ENCODE results near the gene ERBB4. TPM values are rescaled to one million over a fixed set of nuclear protein-coding genes. Genes with fewer than 3 reads are reported as not detected.

Gene ERBB4
- polyA plus RNA-seq, 1 donor from 2014 or later: not detected

DNA sequence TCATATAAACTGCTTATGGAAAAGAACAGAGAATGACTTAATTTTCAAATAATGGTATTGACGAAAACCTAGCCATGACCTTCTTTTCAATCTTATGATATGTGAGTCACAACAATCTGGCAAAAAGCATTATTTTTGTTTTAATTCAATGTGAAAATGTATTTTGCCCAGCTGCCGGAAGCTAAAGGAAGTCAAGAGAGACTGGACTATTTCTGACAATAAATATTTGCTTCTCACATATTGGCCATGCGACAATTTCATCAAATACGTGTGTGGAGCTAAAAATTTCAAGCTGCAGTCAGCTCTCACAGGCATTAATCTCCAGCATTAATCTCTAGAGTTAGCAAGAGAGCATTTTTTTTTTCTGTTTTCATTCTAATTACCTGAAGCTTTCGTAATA is 1101.2 kb downstream of the ERBB4 start:
- no peak overlapping the region for H3K4me3 Mint-ChIP-seq
- peaks cover 0 to 2% (median 0%) of the 10 kb centered on the region in 3 donors for H3K4me1 Mint-ChIP-seq
- H3K36me3 Mint-ChIP-seq: no peaks in the 10 kb centered on the region
- H3K27ac Mint-ChIP-seq: no peak overlapping the region
- H3K9me3 Mint-ChIP-seq: peaks cover 0 to 3% (median 0%) of the 10 kb centered on the region in 3 donors
- no peaks in the 10 kb centered on the region for H3K27me3 Mint-ChIP-seq

DNA sequence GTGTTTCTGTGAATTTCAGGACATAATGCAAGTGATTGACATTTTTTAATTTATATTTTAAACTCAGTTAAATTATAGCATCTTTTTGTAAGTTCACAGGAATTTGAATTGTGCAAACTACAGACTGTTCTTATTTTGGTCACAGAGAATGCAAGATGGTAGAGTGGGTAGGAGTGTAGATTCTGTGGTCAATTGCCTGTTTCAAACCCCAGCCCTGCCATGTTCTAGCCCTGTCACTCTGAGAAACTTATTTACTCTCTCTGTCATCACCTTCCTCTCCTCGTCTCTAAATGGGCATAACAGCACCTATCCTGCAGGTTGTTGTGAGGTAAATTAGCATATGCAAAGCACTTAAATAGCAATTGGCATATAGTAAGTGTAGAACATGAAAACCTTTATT is 1102.4 kb downstream of the ERBB4 start:
- H3K36me3 Mint-ChIP-seq: no peaks in the 10 kb centered on the region
- no peak overlapping the region for H3K4me3 Mint-ChIP-seq
- H3K27me3 Mint-ChIP-seq: no peaks in the 10 kb centered on the region
- peaks cover 0 to 2% (median 0%) of the 10 kb centered on the region in 3 donors for H3K4me1 Mint-ChIP-seq
- peaks cover 0 to 3% (median 0%) of the 10 kb centered on the region in 3 donors for H3K9me3 Mint-ChIP-seq
- H3K27ac Mint-ChIP-seq: peak overlapping the region in 1 of 3 donors; percentile 54

DNA sequence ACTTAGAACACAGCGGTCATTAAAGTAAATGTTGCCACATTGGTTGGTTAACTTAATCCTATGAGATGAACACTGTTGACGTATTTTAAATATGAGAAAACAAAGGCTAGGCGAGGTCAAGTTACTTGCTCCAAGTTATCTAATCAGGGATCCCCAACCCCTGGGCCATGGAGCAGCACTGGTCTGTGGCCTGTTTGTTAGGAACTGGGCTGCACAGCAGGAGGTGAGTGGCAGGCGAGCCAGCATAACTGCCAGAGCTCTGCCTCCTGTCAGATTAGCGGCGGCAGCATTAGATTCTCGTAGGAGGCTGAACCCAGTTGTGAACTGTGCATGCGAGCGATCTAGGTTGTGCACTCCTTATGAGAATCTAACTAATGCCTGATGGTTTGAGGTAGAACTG is 1103.3 kb downstream of the ERBB4 start:
- H3K4me1 Mint-ChIP-seq: peaks cover 0 to 2% (median 0%) of the 10 kb centered on the region in 3 donors
- no peaks in the 10 kb centered on the region for H3K27me3 Mint-ChIP-seq
- H3K9me3 Mint-ChIP-seq: peaks cover 0 to 3% (median 0%) of the 10 kb centered on the region in 3 donors
- no peaks in the 10 kb centered on the region for H3K36me3 Mint-ChIP-seq
- no peak overlapping the region for H3K4me3 Mint-ChIP-seq
- no peak overlapping the region for H3K27ac Mint-ChIP-seq

DNA sequence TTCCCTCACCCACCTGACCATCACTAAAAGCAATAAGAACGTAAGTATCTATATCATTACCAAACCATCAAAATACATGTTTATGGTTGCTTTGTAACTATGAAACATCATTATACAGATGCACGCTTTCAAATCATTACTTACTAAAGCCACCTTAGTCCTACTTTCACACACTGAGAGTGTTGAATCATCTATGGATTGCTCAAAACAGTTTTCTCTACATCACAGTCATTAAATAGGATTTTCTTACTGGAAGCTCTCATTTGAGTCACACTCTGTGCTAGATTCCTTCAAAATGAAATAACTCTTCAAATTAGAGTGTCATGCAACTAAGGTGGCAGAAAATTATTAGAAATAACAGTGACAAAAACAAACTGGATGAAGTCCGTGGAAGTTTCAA is 1103.8 kb downstream of the ERBB4 start:
- H3K27ac Mint-ChIP-seq: no peak overlapping the region

DNA sequence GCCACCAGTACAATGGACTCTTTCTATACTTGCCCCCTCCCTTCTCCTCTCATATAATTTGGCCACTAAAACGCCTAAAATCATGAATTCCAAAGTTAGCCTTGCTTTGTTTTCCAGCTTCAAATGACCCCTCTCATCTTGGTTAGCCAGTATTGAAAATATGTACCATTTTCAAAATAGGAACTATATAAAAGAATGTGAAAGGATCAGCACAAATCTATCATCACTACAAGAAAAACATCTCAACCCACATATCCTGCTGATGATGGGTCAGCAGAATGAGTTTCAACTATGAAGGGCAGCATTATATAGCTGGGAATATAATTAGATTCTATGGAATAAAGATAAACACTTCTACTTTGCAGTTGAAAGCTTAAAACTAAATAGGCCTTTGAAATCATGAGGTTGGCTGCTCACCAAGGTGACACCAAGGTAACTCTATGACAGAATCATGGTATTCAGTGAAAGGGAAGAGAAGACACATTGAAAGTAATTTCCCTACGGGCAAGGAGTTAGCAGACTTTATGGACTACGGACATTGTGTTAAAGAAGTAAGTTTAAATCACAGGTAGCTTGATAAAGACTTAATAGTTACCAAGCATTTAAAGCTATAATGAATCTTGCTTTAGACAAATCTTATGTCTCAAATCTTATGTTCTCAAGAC is 1109.2 kb downstream of the ERBB4 start:
- peaks cover 0 to 2% (median 0%) of the 10 kb centered on the region in 3 donors for H3K4me1 Mint-ChIP-seq
- no peaks in the 10 kb centered on the region for H3K36me3 Mint-ChIP-seq
- H3K4me3 Mint-ChIP-seq: no peak overlapping the region
- no peaks in the 10 kb centered on the region for H3K9me3 Mint-ChIP-seq
- H3K27ac Mint-ChIP-seq: no peak overlapping the region
- H3K27me3 Mint-ChIP-seq: no peaks in the 10 kb centered on the region

More for the DNA sequence above, 1103.8 kb downstream of the ERBB4 start:
- H3K27me3 Mint-ChIP-seq: no peaks in the 10 kb centered on the region
- H3K9me3 Mint-ChIP-seq: peaks cover 0 to 3% (median 0%) of the 10 kb centered on the region in 3 donors
- no peak overlapping the region for H3K4me3 Mint-ChIP-seq
- H3K4me1 Mint-ChIP-seq: peaks cover 0 to 2% (median 0%) of the 10 kb centered on the region in 3 donors
- no peaks in the 10 kb centered on the region for H3K36me3 Mint-ChIP-seq

DNA sequence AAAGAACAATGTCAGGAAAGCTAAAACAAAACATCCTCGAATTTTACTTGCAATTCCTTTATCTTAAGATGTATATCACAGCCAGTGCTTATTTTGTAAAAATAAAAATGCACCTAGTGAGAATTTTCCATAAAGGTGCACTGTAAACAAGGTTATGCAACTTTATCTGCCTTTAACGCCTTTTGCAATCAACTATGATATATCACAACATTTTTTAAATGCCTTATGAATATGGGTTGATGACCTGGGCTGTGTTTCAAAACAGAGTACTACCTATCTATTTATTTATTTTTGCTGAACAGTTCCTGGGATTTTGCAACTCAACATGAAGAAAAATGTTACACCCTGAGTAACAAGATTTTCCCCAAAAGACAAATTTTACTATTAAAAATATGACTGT is 1112.4 kb downstream of the ERBB4 start:
- H3K4me1 Mint-ChIP-seq: peaks cover 0 to 5% (median 2%) of the 10 kb centered on the region in 3 donors
- no peaks in the 10 kb centered on the region for H3K9me3 Mint-ChIP-seq
- no peak overlapping the region for H3K27ac Mint-ChIP-seq
- no peaks in the 10 kb centered on the region for H3K27me3 Mint-ChIP-seq
- no peak overlapping the region for H3K4me3 Mint-ChIP-seq
- no peaks in the 10 kb centered on the region for H3K36me3 Mint-ChIP-seq

DNA sequence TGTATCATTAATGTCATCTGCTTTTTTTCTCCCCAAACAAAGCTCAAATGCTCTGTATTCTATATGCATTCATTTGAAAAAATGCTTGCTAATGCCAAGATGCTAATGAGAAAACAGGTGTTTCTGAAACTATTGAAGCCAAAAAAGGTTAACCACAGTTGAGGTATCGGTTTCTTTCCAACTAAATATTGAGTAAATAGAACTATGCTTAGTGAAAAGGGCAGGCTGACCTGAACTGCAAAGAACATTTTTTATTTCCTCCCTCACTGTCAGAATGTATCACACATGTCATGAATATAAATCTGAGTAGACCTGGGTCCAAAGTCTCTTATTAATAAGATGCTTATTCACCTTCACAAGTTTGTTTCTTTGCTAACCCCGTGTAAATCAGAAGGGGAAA is 1115.6 kb downstream of the ERBB4 start:
- Mint-ChIP-seq H3K27ac (peak overlapping the region in 1 of 3 donors; percentile 55), H3K4me3 (no peak overlapping the region), H3K4me1 (peaks cover 0 to 5% (median 2%) of the 10 kb centered on the region in 3 donors), H3K9me3 (no peaks in the 10 kb centered on the region), H3K27me3 (no peaks in the 10 kb centered on the region), H3K36me3 (no peaks in the 10 kb centered on the region)

DNA sequence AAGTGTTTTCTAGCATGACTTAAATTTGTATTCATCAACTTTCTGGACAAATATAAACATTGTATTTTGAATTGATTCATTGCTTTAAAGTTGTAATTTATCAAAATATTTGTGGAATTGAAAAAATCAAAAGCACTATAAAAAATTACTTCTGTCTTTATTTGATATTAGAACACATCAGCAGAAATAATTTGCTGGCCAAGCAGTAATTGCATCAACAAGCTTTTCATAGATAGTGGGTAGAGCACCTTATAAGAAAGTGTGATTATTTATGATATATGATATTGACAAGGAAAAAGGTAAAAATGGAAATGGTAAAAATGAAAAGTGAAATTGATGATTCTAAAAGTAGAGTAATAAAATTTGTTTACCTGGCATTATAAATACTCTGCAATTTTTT is 1121.1 kb downstream of the ERBB4 start:
- no peak overlapping the region for H3K27ac Mint-ChIP-seq
- no peak overlapping the region for H3K4me3 Mint-ChIP-seq
- H3K4me1 Mint-ChIP-seq: no peaks in the 10 kb centered on the region
- no peaks in the 10 kb centered on the region for H3K27me3 Mint-ChIP-seq
- H3K9me3 Mint-ChIP-seq: peaks cover 0 to 5% (median 0%) of the 10 kb centered on the region in 3 donors
- no peaks in the 10 kb centered on the region for H3K36me3 Mint-ChIP-seq

DNA sequence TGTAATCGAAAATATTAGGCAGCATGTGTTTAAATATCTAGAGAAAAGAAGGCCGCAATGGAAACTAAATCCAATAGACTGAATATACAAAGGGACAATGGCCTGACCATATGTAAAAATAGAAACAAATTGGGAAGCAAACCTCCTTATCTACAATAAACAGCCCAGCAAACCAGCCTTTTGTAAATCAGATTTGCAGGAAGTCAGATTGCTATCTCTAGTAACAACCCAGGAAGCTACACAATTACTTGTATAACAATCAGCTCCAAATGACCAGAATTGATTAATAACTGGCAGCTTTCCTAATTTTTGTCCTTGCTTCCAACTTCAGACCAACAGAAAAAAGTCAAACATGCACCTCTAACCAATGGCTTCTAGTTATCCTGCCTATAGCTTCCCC is 1122.2 kb downstream of the ERBB4 start:
- Mint-ChIP-seq H3K27ac (no peak overlapping the region), H3K4me1 (no peaks in the 10 kb centered on the region), H3K27me3 (no peaks in the 10 kb centered on the region), H3K36me3 (no peaks in the 10 kb centered on the region), H3K4me3 (no peak overlapping the region), H3K9me3 (peaks cover 0 to 5% (median 0%) of the 10 kb centered on the region in 3 donors)

DNA sequence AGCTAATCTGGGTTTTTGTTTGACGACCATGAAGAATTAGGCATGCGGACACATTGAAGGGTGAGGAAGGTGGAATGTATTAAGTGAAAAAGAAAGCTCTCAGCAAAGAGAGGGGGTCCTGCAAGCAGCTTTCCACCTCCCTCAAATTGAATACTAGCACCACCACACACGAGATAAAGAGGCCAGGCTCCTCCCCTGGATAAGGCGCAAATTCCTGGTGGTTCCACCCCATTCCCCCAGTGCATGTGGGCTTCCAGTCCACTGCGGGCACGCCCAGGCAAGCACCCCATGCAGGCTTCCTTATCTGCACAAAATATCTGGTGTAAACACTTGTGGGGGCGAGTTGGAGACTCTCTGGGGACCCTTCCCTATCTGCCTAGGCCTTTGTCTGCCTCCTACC is 1124.9 kb downstream of the ERBB4 start:
- H3K4me3 Mint-ChIP-seq: no peak overlapping the region
- no peak overlapping the region for H3K27ac Mint-ChIP-seq
- H3K36me3 Mint-ChIP-seq: no peaks in the 10 kb centered on the region
- H3K9me3 Mint-ChIP-seq: peaks cover 0 to 5% (median 0%) of the 10 kb centered on the region in 3 donors
- H3K4me1 Mint-ChIP-seq: no peaks in the 10 kb centered on the region
- no peaks in the 10 kb centered on the region for H3K27me3 Mint-ChIP-seq

DNA sequence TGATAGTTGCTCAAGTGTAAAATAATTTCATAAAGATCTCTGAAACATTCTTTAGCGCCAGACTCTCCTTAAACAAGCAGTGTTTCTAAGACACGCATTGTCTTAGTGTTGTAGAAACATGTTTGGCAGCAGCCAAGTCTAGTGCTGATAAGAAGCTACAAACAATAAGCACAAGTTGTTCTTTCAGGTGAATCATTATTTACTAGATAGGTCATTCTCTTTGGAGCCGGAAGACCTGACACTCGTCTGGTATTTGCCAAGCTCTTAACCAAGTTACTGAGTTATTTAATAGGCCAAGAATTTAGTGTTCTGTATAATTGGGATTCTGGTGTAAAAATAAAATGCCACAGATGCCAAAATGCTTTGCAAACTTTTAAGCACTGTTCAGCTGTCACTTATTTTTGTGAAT is 1130.1 kb downstream of the ERBB4 start:
- H3K4me1 Mint-ChIP-seq: no peaks in the 10 kb centered on the region
- no peak overlapping the region for H3K27ac Mint-ChIP-seq

DNA sequence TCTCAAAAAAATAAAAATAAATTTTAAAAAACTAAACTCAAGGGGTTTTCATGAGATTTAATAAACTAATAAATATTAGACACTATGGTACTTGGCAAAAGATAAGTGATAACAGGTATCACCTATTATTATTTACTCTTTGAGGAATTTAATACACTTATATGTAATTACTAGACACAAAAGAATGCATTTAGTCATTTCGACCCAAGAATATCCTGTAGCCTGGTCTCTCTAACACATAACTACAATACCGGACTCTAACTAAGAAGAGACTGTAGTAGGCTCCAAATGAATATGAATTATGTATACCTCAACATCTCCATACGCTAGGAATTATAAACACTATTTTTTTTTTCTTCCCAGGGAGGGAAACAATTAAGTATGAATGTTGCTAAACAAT is 1131.5 kb downstream of the ERBB4 start:
- no peaks in the 10 kb centered on the region for H3K4me1 Mint-ChIP-seq
- no peak overlapping the region for H3K27ac Mint-ChIP-seq
- peaks cover 0 to 1% (median 0%) of the 10 kb centered on the region in 3 donors for H3K9me3 Mint-ChIP-seq

More for the DNA sequence above, 1130.1 kb downstream of the ERBB4 start:
- no peak overlapping the region for H3K4me3 Mint-ChIP-seq
- peaks cover 0 to 1% (median 0%) of the 10 kb centered on the region in 3 donors for H3K9me3 Mint-ChIP-seq
- H3K36me3 Mint-ChIP-seq: no peaks in the 10 kb centered on the region
- H3K27me3 Mint-ChIP-seq: no peaks in the 10 kb centered on the region

DNA sequence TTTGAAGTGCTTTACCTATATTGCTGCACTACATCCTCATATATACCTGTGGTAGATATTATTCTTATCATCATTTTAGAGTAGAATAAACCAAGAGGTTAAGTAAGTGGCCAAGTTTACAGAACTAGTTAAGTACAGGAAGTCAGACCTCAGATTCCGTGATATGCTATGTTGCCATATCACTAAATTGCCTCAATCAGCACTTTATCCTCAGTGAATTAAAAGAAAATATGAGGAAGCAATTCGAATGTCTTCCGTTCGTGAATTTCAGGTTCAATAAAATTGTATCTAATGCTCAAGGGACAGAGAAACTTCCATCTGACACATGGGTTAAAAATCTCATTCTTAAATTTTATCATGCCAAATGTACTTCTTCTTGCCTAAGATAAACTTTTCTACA is 1133.6 kb downstream of the ERBB4 start:
- Mint-ChIP-seq H3K27ac (no peak overlapping the region), H3K36me3 (peaks cover 1% of the 10 kb centered on the region), H3K4me3 (no peak overlapping the region), H3K27me3 (no peaks in the 10 kb centered on the region), H3K9me3 (peaks cover 0 to 1% (median 0%) of the 10 kb centered on the region in 3 donors), H3K4me1 (no peaks in the 10 kb centered on the region)

More for the DNA sequence above, 1131.5 kb downstream of the ERBB4 start:
- Mint-ChIP-seq H3K36me3 (no peaks in the 10 kb centered on the region), H3K27me3 (no peaks in the 10 kb centered on the region), H3K4me3 (no peak overlapping the region)

DNA sequence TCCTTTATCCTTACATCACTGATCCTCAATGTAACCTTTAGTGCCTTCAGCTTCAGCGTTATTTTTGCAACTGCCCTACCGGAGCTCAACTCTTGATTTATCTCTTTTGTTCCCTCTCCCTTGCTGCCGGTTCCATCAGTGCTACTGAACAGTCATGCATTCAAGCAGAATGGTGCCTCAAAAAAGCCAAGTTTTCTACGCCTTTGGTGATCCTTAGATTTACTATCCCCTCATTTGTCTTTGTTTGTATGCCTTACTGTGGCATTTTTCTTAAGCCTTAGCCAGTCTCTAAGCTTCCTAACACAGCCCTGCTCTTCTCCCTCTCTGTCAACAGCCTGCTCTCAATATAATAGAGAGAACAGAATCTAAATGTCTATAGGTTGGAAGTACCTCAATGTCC is 1134.5 kb downstream of the ERBB4 start:
- no peak overlapping the region for H3K4me3 Mint-ChIP-seq
- H3K9me3 Mint-ChIP-seq: peaks cover 0 to 1% (median 0%) of the 10 kb centered on the region in 3 donors
- peaks cover 1% of the 10 kb centered on the region for H3K36me3 Mint-ChIP-seq
- no peaks in the 10 kb centered on the region for H3K4me1 Mint-ChIP-seq
- H3K27ac Mint-ChIP-seq: no peak overlapping the region
- H3K27me3 Mint-ChIP-seq: no peaks in the 10 kb centered on the region

DNA sequence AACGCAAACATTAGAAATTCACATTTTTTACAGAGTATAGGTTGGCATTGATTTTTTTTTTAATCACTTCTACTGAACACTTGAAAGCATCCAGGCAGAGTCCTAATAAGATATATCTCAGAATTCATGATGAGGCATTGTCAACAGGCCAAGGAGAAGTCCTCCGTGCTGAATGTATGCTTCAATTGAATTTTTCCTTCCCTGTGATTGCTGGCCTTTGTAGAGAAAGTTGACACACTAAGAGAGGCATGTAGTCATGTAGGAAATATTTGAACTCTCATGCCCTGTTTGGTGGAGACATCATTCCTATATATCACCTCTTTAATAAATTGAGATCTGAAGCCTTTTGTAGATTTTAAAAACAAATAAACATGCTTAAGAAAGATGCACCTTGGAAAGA is 1137.3 kb downstream of the ERBB4 start:
- Mint-ChIP-seq H3K27me3 (no peaks in the 10 kb centered on the region), H3K4me1 (no peaks in the 10 kb centered on the region), H3K4me3 (no peak overlapping the region), H3K9me3 (peaks cover 0 to 2% (median 1%) of the 10 kb centered on the region in 3 donors), H3K36me3 (peaks cover 1% of the 10 kb centered on the region), H3K27ac (no peak overlapping the region)

DNA sequence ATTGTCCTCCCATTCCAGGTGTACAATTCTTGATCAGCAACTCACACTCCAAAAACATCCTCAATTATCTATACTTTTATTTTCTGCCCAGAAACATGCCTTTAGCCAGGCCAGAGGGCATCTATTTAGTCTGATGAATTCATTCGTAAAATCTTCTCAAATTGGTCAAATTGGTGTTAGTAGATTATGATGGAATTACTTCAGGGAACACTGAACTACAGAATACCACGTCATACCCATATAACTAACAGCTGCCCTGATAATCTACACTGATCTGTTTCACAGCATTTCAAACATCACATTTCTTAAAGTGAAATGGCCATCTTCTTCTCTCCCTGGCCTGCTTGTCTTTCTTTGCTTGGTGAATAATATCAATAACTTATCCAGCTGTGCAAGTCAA is 1140.8 kb downstream of the ERBB4 start:
- H3K27ac Mint-ChIP-seq: no peak overlapping the region
- peaks cover 1% of the 10 kb centered on the region for H3K36me3 Mint-ChIP-seq
- H3K9me3 Mint-ChIP-seq: peaks cover 0 to 2% (median 0%) of the 10 kb centered on the region in 3 donors
- no peak overlapping the region for H3K4me3 Mint-ChIP-seq
- no peaks in the 10 kb centered on the region for H3K27me3 Mint-ChIP-seq
- H3K4me1 Mint-ChIP-seq: no peaks in the 10 kb centered on the region

Measured in IgD-negative memory B cell (primary cell).